Medulla oblongata (tissue), 1 donor: Measurements from ENCODE around the gene ACOXL.
"Not testable (repeated sequence)": the region's sequence is repeated elsewhere in the genome, so short reads cannot be mapped to it uniquely, and the experiment has no call there.

Experiments
- DNase-seq: peaks from one replicate; pipeline ENCODE4 v3.0.0-alpha.2; 2015; ENCODE audit errors: extremely low spot score

Gene ACOXL

DNA sequence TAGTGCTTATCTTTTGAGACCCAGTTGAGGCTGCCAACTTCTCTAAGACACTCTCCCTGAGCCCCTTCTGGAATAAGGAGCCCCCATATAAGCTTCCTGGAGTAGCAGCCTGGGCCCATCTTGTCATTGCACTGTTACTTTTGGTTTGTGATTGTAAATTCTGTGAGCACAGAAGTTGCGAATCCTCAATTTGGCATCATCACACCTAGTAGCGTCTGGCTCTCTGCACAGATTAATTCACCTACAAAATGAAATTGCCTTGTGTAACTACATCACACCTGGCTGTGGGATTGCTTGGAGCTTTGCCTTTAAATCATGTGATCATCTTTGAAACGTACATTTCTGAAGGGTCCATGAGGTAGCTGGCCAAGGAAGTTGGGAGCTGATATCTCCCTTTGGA, 195.2 kb downstream of the ACOXL start:
- no peak for DNase-seq

GRCh38 chr2:110929528-110929927, 197.2 kb downstream of the ACOXL start:
- no peak for DNase-seq

GRCh38 chr2:110931648-110932047, 199.3 kb downstream of the ACOXL start:
- DNase-seq: no peak

DNA sequence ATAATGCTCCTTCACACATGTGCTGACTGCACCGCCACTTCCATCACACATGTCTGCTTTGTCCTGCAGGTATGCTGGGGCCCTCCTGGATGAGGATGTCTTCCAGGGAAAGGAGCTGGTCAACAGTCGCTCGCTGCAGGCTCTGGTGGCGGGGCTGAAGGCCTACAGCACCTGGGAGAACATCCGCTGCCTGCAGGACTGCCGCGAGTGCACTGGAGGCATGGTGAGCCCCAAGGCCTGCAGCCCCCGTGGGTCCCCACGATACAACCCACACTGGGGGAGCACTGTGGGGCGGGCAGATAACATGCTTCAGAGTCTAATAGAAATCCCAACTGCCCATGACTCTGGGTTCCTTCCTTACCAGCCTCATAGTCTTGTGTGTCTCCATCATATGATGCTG, 201.0 kb downstream of the ACOXL start:
- no peak for DNase-seq

- DNase-seq: no peak
These were observed 202.6 kb downstream of the ACOXL start for GRCh38 chr2:110934948-110935347.

DNA sequence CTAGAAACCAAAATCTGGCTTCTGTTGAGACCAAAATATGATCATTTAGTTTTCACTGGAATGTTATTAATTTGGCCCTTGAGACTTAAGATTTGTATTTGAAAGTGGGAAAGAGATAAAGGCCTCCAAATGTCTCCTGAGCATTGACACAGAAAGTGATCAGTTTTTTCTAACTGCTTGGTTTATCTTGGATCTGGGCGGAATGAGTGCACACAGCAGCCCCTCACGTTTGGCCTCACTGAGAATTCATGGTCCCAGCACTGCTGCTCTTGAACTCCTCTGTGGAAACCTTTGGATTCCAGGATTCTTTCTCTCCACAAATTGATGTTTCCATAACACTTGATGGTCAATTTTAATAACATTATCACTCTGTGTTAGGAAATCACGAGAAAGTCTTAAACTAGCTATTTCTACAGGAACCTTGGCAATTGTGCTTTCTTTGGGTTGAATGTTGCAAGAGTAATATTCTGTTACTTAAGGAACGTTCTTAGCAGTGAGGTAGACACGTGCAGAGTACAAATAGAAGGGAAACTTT, 208.1 kb downstream of the ACOXL start:
- no peak for DNase-seq

- DNase-seq: no peak
These were observed 208.9 kb downstream of the ACOXL start for GRCh38 chr2:110941226-110941625.

GRCh38 chr2:110943070-110943634, 210.8 kb downstream of the ACOXL start:
- no peak for DNase-seq

DNA sequence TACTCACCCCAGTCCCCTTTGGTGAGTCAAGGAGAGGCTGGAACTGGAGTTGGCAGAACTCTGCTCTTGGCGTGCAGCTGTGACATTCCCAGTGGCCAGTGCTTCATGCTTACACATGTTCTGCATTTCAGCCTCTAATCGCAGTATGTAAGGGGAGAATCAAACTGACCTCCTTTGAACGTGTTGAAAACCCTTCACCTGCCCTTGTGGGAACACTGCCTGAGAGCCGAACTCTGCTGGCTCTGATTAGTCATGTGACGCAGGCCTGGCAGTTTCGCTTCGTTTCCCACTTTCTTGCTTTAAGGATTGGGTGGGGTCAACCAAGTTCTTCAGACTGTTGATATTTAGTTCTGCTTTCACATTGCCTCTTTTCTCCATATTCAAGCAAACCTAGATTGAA, 214.5 kb downstream of the ACOXL start:
- no peak for DNase-seq

DNA sequence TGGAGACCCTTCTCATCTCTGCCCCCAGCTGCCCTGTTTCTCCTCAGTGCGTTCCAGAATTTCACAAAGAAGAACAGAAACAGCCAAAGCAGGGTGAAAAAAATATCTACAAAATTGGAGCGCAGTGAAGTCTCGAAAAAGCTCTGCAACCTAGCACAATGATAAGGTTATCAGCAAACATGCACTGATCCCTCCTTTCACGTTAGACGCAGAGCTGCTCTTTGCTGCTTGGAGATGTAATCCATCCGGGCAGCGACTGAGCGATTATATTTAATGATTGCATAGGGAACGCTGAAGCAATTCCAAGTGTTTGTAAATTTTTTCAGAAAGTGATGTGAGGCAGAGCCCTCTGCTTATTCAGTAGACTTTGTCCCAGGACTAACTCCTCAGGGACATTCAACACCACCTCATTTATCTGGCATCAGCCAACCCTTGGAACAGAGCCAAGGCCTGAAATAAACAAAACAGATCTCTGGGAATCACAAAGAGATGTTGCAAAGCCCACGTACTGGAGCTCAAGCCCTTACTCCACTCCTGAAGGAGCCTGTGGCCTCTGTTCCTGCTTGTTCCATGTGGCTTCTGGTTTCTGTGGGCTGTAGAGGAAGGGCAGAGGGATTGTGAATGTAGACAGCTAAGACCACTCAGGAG, 215.8 kb downstream of the ACOXL start:
- no peak for DNase-seq

- no peak for DNase-seq
These were observed 217.9 kb downstream of the ACOXL start for GRCh38 chr2:110950281-110950680.

DNA sequence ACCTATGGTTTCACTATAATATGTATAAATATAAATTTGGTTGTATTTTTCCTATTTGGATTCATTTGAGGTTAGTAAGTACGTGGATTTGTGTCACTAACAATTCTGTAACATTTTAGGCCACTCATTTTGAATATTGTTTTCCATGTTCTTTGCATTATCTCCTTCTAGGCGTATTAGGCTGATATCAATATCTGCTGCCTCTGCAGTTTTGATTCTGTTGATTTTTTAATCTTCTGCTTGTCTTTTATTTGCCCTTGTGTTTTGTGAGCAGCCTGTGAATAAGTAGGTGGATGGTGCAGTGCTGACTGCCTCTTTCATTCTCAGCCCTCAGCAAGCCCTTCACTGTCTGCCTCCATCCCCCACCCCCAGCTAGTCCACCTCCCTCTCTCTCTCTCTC, 222.7 kb downstream of the ACOXL start:
- DNase-seq: no peak

GRCh38 chr2:110955556-110955955, 223.2 kb downstream of the ACOXL start:
- no peak for DNase-seq

DNA sequence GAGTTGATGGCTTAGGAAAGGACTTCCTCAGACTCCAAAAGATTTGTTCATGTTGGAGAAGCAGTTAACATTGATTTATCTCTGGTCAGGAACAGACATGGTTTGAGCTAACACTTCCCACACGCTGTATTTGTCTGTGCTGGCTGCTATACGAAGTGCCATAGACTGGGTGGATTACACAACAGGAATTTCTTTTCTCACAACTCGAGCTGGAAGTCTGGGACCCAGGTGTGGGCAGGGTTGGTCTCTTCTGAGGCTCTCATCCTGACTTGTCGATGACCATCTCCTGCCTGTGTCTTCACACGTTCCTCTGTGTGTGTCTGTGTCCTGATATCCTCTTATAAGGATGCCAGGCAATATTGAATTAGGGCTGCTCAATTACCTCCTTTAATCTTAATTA, 224.9 kb downstream of the ACOXL start:
- no peak for DNase-seq

GRCh38 chr2:110958346-110959119, 226.2 kb downstream of the ACOXL start:
- DNase-seq: no peak

DNA sequence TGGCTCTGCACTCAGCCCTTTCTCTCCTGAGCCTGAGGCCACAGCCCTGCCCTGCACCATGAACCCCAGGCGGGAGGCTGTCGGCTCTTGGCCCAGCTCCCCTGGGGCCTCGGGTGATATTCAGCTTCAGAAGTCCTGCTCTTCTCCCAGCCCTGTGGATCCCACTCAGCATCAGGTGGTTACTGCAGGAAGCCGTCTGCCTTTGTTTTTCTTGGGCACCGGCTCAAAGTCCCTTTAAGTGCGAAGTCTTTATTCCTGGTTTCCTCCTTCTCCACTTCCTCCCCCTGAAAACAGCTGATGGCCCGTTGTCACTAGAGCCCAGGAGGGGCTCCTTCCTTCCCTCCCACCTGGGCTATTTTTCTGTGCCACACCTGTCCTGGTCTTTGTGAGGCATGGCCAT, 226.8 kb downstream of the ACOXL start:
- DNase-seq: no peak

GRCh38 chr2:110960281-110960680, 227.9 kb downstream of the ACOXL start:
- no peak for DNase-seq

GRCh38 chr2:110960954-110961353, 228.6 kb downstream of the ACOXL start:
- no peak for DNase-seq

DNA sequence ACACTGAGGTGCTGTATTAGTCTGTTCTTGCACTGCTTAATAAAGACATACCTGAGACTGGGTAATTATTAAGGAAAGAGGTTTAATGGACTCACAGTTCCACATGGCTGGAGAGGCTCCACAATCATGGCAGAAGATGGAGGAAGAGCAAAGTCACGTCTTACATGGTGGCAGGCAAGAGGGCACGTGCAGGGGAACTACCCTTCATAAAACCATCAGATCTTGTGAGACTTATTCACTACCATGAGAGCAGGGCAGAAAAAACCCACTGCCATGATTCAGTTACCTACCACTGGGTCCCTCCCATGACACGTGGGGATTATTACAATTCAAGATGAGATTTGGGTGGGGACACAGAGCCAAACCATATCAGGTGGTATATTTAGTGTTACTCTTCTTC, 229.3 kb downstream of the ACOXL start:
- not testable (repeated sequence) for DNase-seq

- DNase-seq: no peak
These were observed 237.3 kb downstream of the ACOXL start for GRCh38 chr2:110969696-110970095.

- DNase-seq: no peak
These were observed 237.8 kb downstream of the ACOXL start for GRCh38 chr2:110970201-110970600.

GRCh38 chr2:110971811-110972210, 239.4 kb downstream of the ACOXL start:
- DNase-seq: no peak

GRCh38 chr2:110973262-110973661, 240.9 kb downstream of the ACOXL start:
- no peak for DNase-seq
